Right atrium auricular region (tissue), 2 donors: ENCODE data around the gene NME1. TPM values are rescaled to one million over a fixed set of nuclear protein-coding genes. Genes with fewer than 3 reads are reported as not detected.
"Not testable (repeated sequence)": the region's sequence is repeated elsewhere in the genome, so short reads cannot be mapped to it uniquely, and the experiment has no call there.

Experiments
- DNase-seq: peaks from one replicate; pipeline ENCODE4 v3.0.0-alpha.2; 2019; ENCODE audit warnings: low spot score
- H3K27ac ChIP-seq, 2 donors: fragments of 200-600 bp; sonication (generic); 1 replicate in 1 of 2; 2 replicates in 1 of 2; pipeline ENCODE4 v1.5.1; 2016 to 2019
- H3K27me3 ChIP-seq, 2 donors: fragments of 200-600 bp; sonication (generic); one replicate each; pipeline versions ENCODE4 v1.5.1 to v1.6.0; 2017 to 2019
- H3K36me3 ChIP-seq: fragments of 200-600 bp; sonication (generic); one replicate; pipeline ENCODE4 v1.5.1; 2016
- H3K4me1 ChIP-seq, 2 donors: fragments of 200-600 bp; sonication (generic); one replicate each; pipeline versions ENCODE4 v1.5.1 to v1.6.0; 2017 to 2019
- H3K4me3 ChIP-seq, 2 donors: fragments of 200-600 bp; sonication (generic); 1 replicate in 1 of 2; 2 replicates in 1 of 2; pipeline ENCODE4 v1.5.1; 2017 to 2019; ENCODE audit warnings: mild to moderate bottlenecking in 1 of 2, moderate library complexity in 1 of 2
- H3K9me3 ChIP-seq, 2 donors: fragments of 200-600 bp; sonication (generic); one replicate each; pipeline ENCODE4 v1.5.1; 2019
- CTCF ChIP-seq, 2 donors: fragments of 200-600 bp; sonication (generic); IDR thresholded peaks; one replicate each; pipeline ENCODE4 v1.5.1; 2019; ENCODE audit warnings: antibody characterized with exemption in 2 of 2
- total RNA-seq, 2 donors: library from RNA; depleted of rRNA; stranded (reverse); fragments of >200 nt; gene quantifications; one replicate each; pipeline ENCODE4 v1.1.0, GENCODE V29; 2016

The NME1 gene
- total RNA-seq, 2 donors from 2014 or later: 12.4 to 22.9 TPM

- H3K4me1 ChIP-seq: peaks cover 0 to 37% of the 10 kb centered on the region in 2 donors
- H3K36me3 ChIP-seq: no peaks in the 10 kb centered on the region
- DNase-seq: peak; percentile 63
- no peaks in the 10 kb centered on the region for H3K27me3 ChIP-seq
- H3K27ac ChIP-seq: peak overlapping the region; percentile 100
- H3K9me3 ChIP-seq: no peaks in the 10 kb centered on the region
- peak overlapping the region; percentile 93 to 97 for H3K4me3 ChIP-seq
- peak in 1 of 2 donors; percentile 52 for TF ChIP-seq CTCF (IDR thresholded peaks at IDR 0.05)
Observed at GRCh38 chr17:51119415-51120356, 33.7 kb upstream of the NME1 start.

- Histone ChIP-seq H3K9me3 (no peaks in the 10 kb centered on the region), H3K36me3 (no peaks in the 10 kb centered on the region), H3K27me3 (no peaks in the 10 kb centered on the region), H3K4me1 (peaks cover 0 to 37% of the 10 kb centered on the region in 2 donors), H3K27ac (peak overlapping the region; percentile 100), H3K4me3 (peak overlapping the region; percentile 93 to 97)
- TF ChIP-seq CTCF (IDR thresholded peaks at IDR 0.05): no peak
- DNase-seq: peak; percentile 70
Observed at GRCh38 chr17:51120357-51120738, 33.0 kb upstream of the NME1 start.

- Histone ChIP-seq H3K4me3 (peak within 1 kb of the TSS; percentile 93 to 97), H3K4me1 (peaks cover 0 to 37% of the 10 kb centered on the region in 2 donors), H3K27me3 (no peaks in the 10 kb centered on the region), H3K27ac (peak within 1 kb of the TSS; percentile 100), H3K9me3 (no peaks in the 10 kb centered on the region), H3K36me3 (no peaks in the 10 kb centered on the region)
- TF ChIP-seq CTCF (IDR thresholded peaks at IDR 0.05): no peak
- DNase-seq: peak; percentile 97
Observed at GRCh38 chr17:51120739-51121619, 32.4 kb upstream of the NME1 start, which contains the start of gene SPAG9. TSS of gene SPAG9 (minus strand) at chr17:51120868. CDS start at chr17:51120656, 212 bp downstream.

- no peaks in the 10 kb centered on the region for H3K9me3 ChIP-seq
- no peak for TF ChIP-seq CTCF (IDR thresholded peaks at IDR 0.05)
- H3K27ac ChIP-seq: peak overlapping the region; percentile 97 to 100
- H3K4me3 ChIP-seq: peak overlapping the region; percentile 39 to 93
- H3K4me1 ChIP-seq: peaks cover 0 to 28% of the 10 kb centered on the region in 2 donors
- no peaks in the 10 kb centered on the region for H3K36me3 ChIP-seq
- peak; percentile 98 for DNase-seq
- H3K27me3 ChIP-seq: no peaks in the 10 kb centered on the region
Observed at GRCh38 chr17:51121620-51122472, 31.5 kb upstream of the NME1 start.

GRCh38 chr17:51122473-51123115 is 30.8 kb upstream of the NME1 start:
- not testable (repeated sequence) for H3K27me3 ChIP-seq, H3K9me3 ChIP-seq, DNase-seq, H3K4me3 ChIP-seq, H3K36me3 ChIP-seq
- Histone ChIP-seq H3K27ac (peak overlapping the region; percentile 97 to 100), H3K4me1 (peaks cover 0 to 24% of the 10 kb centered on the region in 2 donors)
